Measurements from ENCODE around the gene AKT1S1. TPM values are rescaled to one million over a fixed set of nuclear protein-coding genes. Genes with fewer than 3 reads are reported as not detected.

Gene AKT1S1
- total and polyA plus RNA-seq, 2 of the 13 experiments (the other 11 are each of a cell fraction or from before 2014, with no cell fraction given) = 13.5 to 27.8 TPM

- no peak for TF ChIP-seq ZNF703 (CRISPR knock-in tag; IDR thresholded peaks at IDR 0.05; ENCODE audit: borderline replicate concordance)
- no peak for TF ChIP-seq KAT8 (CRISPR knock-in tag; IDR thresholded peaks at IDR 0.05)
- TF ChIP-seq ZUFSP (CRISPR knock-in tag; IDR thresholded peaks at IDR 0.05; ENCODE audit: borderline replicate concordance) = no peak
- no peak for TF ChIP-seq AHR (CRISPR knock-in tag; IDR thresholded peaks at IDR 0.05)
- no peak for TF ChIP-seq SRSF9 (IDR thresholded peaks at IDR 0.05; ENCODE audit: borderline replicate concordance, insufficient read depth, low read depth, low read length, poor library complexity, severe bottlenecking)
- no peak for TF ChIP-seq SATB2 (CRISPR knock-in tag; IDR thresholded peaks at IDR 0.05)
- no peak for TF ChIP-seq ZMYM4 (CRISPR knock-in tag; IDR thresholded peaks at IDR 0.05)
- TF ChIP-seq PRDM10 (CRISPR knock-in tag; IDR thresholded peaks at IDR 0.05; ENCODE audit: low read depth) = no peak
- TF ChIP-seq TGIF2 (CRISPR knock-in tag; IDR thresholded peaks at IDR 0.05) = no peak
- TF ChIP-seq ATAD3A (CRISPR knock-in tag; IDR thresholded peaks at IDR 0.05) = no peak
- no peak for TF ChIP-seq ZNF644 (CRISPR knock-in tag; IDR thresholded peaks at IDR 0.05; ENCODE audit: low read depth)
- TF ChIP-seq ZFP36 (IDR thresholded peaks at IDR 0.05; ENCODE audit: borderline replicate concordance, low read depth, low read length, partially characterized antibody) = no peak
- TF ChIP-seq RARG (CRISPR knock-in tag; IDR thresholded peaks at IDR 0.05; ENCODE audit: low read depth) = no peak
- Histone ChIP-seq H2AFZ (ENCODE audit: low read length) (no peak overlapping the region), H3K36me3 (replicated peaks in 1 of 2; ENCODE audit: control insufficient read depth in 1 of 2, insufficient read depth in 2 of 2, low read length in 2 of 2) (peaks cover 11 to 28% of the 10 kb centered on the region in 2 experiments; a peak in 4 of 5 replicates), H3K9ac (ENCODE audit: insufficient read depth, low read depth, low read length) (no peak overlapping the region), H3K4me3 (replicated peaks in 1 of 3; ENCODE audit: insufficient read depth in 1 of 3, low read depth in 2 of 3, low read length in 3 of 3) (no peak overlapping the region), H3K9me3 (ENCODE audit: low read length) (no peaks in the 10 kb centered on the region), H3K4me2 (ENCODE audit: low read depth, low read length) (no peak overlapping the region), H3K27ac (ENCODE audit: extremely low read length, insufficient read depth, low read length) (no peak overlapping the region), H3K79me2 (ENCODE audit: insufficient read depth, low read length) (no peaks in the 10 kb centered on the region), H3K4me1 (ENCODE audit: insufficient read depth, low read length) (no peaks in the 10 kb centered on the region), H4K20me1 (ENCODE audit: insufficient read depth, low read length) (no peaks in the 10 kb centered on the region; the same call in 1 of the 2 replicates), H3K27me3 (ENCODE audit: control insufficient read depth in 1 of 2, insufficient read depth in 2 of 2, low read length in 2 of 2) (no peaks in the 10 kb centered on the region; a peak in 1 of 5 replicates)
- intact Hi-C loops (cut with micrococcal nuclease; ENCODE audit: unreplicated experiment) (no loop called here), in situ Hi-C loops (cut with HindIII; ENCODE audit: extremely low pct_ligation_motif_present, low pct_unique_long_range_greater_than_20kb) (no loop called here)
- ATAC-seq (no peak), DNase-seq (ENCODE audit: low spot score) (no peak), FAIRE-seq (no peak)
- BruUV-seq (replicated peaks) = no TSS peak
- ChIA-PET CTCF (ENCODE audit: low intra/inter-chr PET ratio, low total read pairs) (no interaction called here), POLR2A (no interaction called here)
- WGBS (ENCODE audit: low lambda C conversion rate) = 99% methylated on average over 17 of the region's 23 CpGs
Observed at GRCh38 chr19:49887037-49887664, 10.0 kb upstream of the AKT1S1 start.
